ENCODE measurements around the gene ENO1.
"Not testable (repeated sequence)": the region's sequence is repeated elsewhere in the genome, so short reads cannot be mapped to it uniquely, and the experiment has no call there.

ENO1 gene

GRCh38 chr1:8835941-8836643 is 42.4 kb downstream of the ENO1 start:
- no peak for DNase-seq (ENCODE audit: extremely low read depth, low read depth)
- TF ChIP-seq, protein P1, sequence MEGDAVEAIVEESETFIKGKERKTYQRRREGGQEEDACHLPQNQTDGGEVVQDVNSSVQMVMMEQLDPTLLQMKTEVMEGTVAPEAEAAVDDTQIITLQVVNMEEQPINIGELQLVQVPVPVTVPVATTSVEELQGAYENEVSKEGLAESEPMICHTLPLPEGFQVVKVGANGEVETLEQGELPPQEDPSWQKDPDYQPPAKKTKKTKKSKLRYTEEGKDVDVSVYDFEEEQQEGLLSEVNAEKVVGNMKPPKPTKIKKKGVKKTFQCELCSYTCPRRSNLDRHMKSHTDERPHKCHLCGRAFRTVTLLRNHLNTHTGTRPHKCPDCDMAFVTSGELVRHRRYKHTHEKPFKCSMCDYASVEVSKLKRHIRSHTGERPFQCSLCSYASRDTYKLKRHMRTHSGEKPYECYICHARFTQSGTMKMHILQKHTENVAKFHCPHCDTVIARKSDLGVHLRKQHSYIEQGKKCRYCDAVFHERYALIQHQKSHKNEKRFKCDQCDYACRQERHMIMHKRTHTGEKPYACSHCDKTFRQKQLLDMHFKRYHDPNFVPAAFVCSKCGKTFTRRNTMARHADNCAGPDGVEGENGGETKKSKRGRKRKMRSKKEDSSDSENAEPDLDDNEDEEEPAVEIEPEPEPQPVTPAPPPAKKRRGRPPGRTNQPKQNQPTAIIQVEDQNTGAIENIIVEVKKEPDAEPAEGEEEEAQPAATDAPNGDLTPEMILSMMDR (IDR thresholded peaks at IDR 0.05; ENCODE audit: low read depth, low read length), result no peak

GRCh38 chr1:8831340-8831739 is 47.1 kb downstream of the ENO1 start:
- TF ChIP-seq, protein P1 (IDR thresholded peaks at IDR 0.05; ENCODE audit: low read depth, low read length), result peak; percentile 26
- no peak for DNase-seq (ENCODE audit: extremely low read depth, low read depth)

DNA sequence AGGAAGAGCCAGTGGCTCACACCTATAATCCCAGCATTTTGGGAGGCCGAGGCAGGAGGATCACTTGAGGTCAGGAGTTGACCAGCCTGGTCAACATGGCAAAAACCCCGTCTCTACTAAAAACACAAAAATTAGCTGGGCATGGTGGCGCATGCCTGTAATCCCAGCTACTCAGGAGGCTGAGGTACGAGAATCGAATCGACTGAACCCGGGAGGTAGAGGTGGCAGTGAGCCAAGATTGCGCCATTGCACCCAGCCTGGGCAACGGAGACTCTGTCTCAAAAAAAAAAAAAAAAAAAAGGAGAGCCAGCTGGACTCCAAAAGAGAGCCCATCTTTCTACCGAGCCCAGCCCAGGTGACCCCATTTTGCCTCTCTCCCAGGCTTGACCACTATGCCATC is 47.8 kb downstream of the ENO1 start:
- not testable (repeated sequence) for DNase-seq (ENCODE audit: extremely low read depth, low read depth)

- DNase-seq (ENCODE audit: extremely low read depth, low read depth), result no peak
Observed at GRCh38 chr1:8825985-8826481, 52.5 kb downstream of the ENO1 start.

DNA sequence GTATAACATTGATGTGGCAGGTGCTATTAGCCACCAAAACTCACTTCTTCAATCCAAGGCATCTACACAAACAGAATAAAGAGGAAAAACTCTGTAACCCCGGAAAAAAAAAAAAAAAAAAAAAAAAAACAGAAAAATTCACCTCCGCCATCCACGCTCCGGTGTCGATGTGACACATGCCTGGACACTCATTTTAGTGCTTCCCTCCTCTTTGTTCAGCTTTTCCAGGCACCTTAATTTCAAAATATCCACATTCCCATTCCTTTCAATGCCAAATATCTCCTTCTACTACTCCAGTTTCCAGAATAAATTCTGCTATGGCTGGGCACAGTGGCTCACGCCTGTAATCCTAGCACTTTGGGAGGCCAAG is 55.2 kb downstream of the ENO1 start:
- TF ChIP-seq, protein P1 (IDR thresholded peaks at IDR 0.05; ENCODE audit: low read depth, low read length), result no peak

More at GRCh38 chr1:8825985-8826481, 52.5 kb downstream of the ENO1 start:
- TF ChIP-seq, protein P1 (IDR thresholded peaks at IDR 0.05; ENCODE audit: low read depth, low read length), result no peak

DNA sequence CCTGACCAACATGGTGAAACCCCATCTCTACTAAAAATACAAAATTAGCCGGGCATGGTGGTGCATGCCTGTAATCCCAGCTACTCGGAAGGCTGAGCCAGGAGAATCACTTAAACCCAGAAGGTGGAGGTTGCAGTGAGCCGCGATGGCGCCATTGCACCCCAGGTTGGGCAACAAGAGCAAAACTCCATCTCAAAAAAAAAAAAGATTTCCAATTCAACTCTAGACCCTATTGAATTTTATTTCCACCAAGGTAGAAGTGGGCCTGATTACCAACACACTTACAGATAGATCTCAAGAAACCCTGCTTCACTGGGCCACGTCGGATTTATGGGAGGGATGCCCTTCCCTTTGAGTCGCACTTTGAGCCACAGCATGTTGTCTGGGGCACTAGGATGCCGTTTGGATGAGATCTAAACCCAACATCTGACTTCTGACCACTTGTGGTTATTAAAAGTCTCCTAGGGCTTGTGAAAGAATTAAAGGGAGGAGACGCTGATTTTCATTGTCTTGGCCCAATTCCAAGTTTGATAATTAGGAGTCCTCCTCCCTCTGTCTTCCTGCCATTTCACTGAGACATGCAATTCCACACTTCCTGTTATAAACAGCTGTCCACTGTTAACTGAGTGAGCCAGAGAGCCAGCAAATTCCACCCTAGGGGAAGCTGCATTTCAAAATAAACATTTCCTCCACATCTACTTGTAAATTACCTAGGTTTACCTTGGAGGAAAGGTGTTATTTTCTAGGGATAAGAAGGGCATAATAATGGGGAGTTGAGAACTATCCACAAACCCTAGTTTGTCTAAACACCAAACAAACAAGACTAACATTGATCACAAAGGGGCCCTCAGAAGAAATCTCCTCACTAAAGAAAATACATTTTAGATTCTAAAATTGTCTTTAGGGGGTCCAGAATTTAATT is 55.9 kb downstream of the ENO1 start:
- DNase-seq (ENCODE audit: extremely low read depth, low read depth), result peak; percentile 89
- TF ChIP-seq, protein P1 (IDR thresholded peaks at IDR 0.05; ENCODE audit: low read depth, low read length), result no peak

More for the DNA sequence above, 55.2 kb downstream of the ENO1 start:
- DNase-seq (ENCODE audit: extremely low read depth, low read depth), result no peak

GRCh38 chr1:8821084-8821483 is 57.4 kb downstream of the ENO1 start:
- TF ChIP-seq, protein P1 (IDR thresholded peaks at IDR 0.05; ENCODE audit: low read depth, low read length), result no peak
- no peak for DNase-seq (ENCODE audit: extremely low read depth, low read depth)

DNA sequence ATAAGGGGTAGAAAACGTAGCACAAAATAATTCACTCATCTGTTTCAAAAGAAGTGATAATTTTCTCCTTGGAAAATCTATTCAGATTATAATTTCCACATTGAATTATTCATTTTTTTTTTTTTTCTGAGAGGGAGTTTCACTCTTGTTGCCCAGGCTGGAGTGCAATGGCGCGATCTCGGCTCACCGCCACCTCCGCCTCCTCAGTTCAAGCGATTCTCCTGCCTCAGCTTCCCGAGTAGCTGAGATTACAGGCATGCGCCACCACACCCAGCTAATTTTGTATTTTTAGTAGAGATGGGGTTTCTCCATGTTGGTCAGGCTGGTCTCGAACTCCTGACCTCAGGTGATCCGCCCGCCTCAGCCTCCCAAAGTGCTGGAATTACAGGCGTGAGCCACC is 59.7 kb downstream of the ENO1 start:
- not testable (repeated sequence) for DNase-seq (ENCODE audit: extremely low read depth, low read depth)
